Loucy (cell line): Measurements from ENCODE around the gene TIMM44.

Experiments
- EZH2phosphoT487 ChIP-seq: fragments of 200-600 bp; IDR thresholded peaks from 2 replicates; pipeline ENCODE4 v1.6.1; 2018; ENCODE audit warnings: antibody characterized with exemption, mild to moderate bottlenecking, moderate library complexity, borderline replicate concordance
- TF ChIP-seq, protein P1 (sequence below): fragments of 200-600 bp; sonication (generic); conservative IDR thresholded peaks from 2 replicates; pipeline ENCODE4 v1.5.1; 2014; ENCODE audit warnings: mild to moderate bottlenecking, antibody characterized with exemption, low read length

DNA sequence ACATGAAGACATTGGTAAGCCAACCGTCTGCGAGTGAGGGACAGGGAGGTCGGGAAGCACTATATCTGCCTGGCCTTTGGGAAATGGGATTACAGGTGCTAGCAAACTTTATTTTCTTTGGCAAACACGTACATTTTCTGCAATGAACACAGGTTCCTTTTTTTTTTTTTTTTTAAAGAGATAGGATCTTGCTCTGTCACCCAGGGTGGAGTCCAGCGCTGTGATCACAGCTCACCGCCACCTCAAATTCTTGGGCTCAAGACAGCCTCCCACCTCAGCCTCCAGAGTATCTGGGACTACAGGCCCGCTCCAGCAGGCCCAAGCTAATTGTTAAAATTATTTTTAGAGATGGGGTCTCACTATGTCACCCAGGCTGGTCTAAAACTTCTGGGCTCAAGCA is 37.7 kb upstream of the TIMM44 start:
- TF ChIP-seq, protein P1, sequence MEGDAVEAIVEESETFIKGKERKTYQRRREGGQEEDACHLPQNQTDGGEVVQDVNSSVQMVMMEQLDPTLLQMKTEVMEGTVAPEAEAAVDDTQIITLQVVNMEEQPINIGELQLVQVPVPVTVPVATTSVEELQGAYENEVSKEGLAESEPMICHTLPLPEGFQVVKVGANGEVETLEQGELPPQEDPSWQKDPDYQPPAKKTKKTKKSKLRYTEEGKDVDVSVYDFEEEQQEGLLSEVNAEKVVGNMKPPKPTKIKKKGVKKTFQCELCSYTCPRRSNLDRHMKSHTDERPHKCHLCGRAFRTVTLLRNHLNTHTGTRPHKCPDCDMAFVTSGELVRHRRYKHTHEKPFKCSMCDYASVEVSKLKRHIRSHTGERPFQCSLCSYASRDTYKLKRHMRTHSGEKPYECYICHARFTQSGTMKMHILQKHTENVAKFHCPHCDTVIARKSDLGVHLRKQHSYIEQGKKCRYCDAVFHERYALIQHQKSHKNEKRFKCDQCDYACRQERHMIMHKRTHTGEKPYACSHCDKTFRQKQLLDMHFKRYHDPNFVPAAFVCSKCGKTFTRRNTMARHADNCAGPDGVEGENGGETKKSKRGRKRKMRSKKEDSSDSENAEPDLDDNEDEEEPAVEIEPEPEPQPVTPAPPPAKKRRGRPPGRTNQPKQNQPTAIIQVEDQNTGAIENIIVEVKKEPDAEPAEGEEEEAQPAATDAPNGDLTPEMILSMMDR = no peak
- no peak for TF ChIP-seq EZH2phosphoT487
